Measurements from ENCODE around the gene CFAP70.

- TF ChIP-seq EP300 (IDR thresholded peaks at IDR 0.05; ENCODE audit: borderline replicate concordance in 1 of 2, low read depth in 2 of 2, low read length in 2 of 2) (no peak), POLR2A (IDR thresholded peaks at IDR 0.05; ENCODE audit: control extremely low read depth in 1 of 2, low read depth in 2 of 2, low read length in 2 of 2) (no peak), POLR2AphosphoS5 (IDR thresholded peaks at IDR 0.05; ENCODE audit: low read depth, low read length) (no peak), RFX5 (IDR thresholded peaks at IDR 0.05; ENCODE audit: borderline replicate concordance, low read depth, low read length) (no peak), RAD21 (IDR thresholded peaks at IDR 0.05 in 1 of 2, conservative IDR thresholded peaks at IDR 0.05 in 1 of 2; ENCODE audit: low read depth in 2 of 2, low read length in 2 of 2) (no peak), TCF12 (IDR thresholded peaks at IDR 0.05; ENCODE audit: low read depth, low read length) (no peak), CBX5 (IDR thresholded peaks at IDR 0.05; ENCODE audit: low read depth, low read length) (no peak), CHD2 (IDR thresholded peaks at IDR 0.05; ENCODE audit: low read length) (no peak), ZNF274 (IDR thresholded peaks at IDR 0.05; ENCODE audit: borderline replicate concordance, extremely low read depth, low read length) (no peak), TAF1 (IDR thresholded peaks at IDR 0.05; ENCODE audit: low read depth, low read length) (no peak), SIN3A (conservative IDR thresholded peaks at IDR 0.05 in 1 of 2, IDR thresholded peaks at IDR 0.05 in 1 of 2; ENCODE audit: low read depth in 1 of 2, low read length in 2 of 2) (no peak), RXRA (IDR thresholded peaks at IDR 0.05; ENCODE audit: insufficient read depth, low read depth, low read length) (no peak)
- TF ChIP-seq, protein P1, sequence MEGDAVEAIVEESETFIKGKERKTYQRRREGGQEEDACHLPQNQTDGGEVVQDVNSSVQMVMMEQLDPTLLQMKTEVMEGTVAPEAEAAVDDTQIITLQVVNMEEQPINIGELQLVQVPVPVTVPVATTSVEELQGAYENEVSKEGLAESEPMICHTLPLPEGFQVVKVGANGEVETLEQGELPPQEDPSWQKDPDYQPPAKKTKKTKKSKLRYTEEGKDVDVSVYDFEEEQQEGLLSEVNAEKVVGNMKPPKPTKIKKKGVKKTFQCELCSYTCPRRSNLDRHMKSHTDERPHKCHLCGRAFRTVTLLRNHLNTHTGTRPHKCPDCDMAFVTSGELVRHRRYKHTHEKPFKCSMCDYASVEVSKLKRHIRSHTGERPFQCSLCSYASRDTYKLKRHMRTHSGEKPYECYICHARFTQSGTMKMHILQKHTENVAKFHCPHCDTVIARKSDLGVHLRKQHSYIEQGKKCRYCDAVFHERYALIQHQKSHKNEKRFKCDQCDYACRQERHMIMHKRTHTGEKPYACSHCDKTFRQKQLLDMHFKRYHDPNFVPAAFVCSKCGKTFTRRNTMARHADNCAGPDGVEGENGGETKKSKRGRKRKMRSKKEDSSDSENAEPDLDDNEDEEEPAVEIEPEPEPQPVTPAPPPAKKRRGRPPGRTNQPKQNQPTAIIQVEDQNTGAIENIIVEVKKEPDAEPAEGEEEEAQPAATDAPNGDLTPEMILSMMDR (IDR thresholded peaks at IDR 0.05; ENCODE audit: control extremely low read depth in 1 of 3, insufficient read depth in 1 of 3, low read depth in 1 of 3, low read length in 3 of 3) = no peak
Observed at GRCh38 chr10:73289958-73290357, 68.7 kb downstream of the CFAP70 start.
